Body of pancreas (tissue), 4 donors: ENCODE measurements around the gene CCND3. TPM values are rescaled to one million over a fixed set of nuclear protein-coding genes. Genes with fewer than 3 reads are reported as not detected.

ENCODE experiments used
- ATAC-seq: fragments of 150-250 bp; one replicate; pipeline ENCODE4 v1.9.1; 2016
- DNase-seq, 4 donors: peaks; one replicate each; pipeline ENCODE4 v3.0.0-alpha.2; 2019
- H3K27ac ChIP-seq, 4 donors: fragments of 200-600 bp; sonication (generic); 1 replicate in 3 of 4; 2 replicates in 1 of 4; pipeline versions ENCODE4 v1.5.1 to v1.6.1; 2016 to 2019; ENCODE audit warnings: mild to moderate bottlenecking in 1 of 4, mixed read lengths in 1 of 4, moderate library complexity in 1 of 4
- H3K27me3 ChIP-seq, 2 donors: fragments of 200-600 bp; sonication (generic); one replicate each; pipeline ENCODE4 v1.6.0; 2016; ENCODE audit warnings: mild to moderate bottlenecking in 1 of 2
- H3K36me3 ChIP-seq, 2 donors: fragments of 200-600 bp; sonication (generic); replicated peaks in 1 of 2; 2 replicates each; pipeline ENCODE4 v1.5.1; 2016; ENCODE audit warnings: low read depth in 2 of 2; ENCODE audit not compliant: insufficient read depth in 1 of 2
- H3K4me1 ChIP-seq: fragments of 200-600 bp; sonication (generic); one replicate; pipeline ENCODE4 v1.6.0; 2016
- H3K4me3 ChIP-seq, 2 donors: fragments of 200-600 bp; sonication (generic); 1 replicate in 1 of 2; 2 replicates in 1 of 2; pipeline ENCODE4 v1.5.1; 2016 to 2019
- H3K9me3 ChIP-seq, 3 donors: fragments of 200-600 bp; sonication (generic); 1 replicate in 2 of 3; 2 replicates in 1 of 3; pipeline ENCODE4 v1.5.1; 2016
- POLR2A ChIP-seq, 3 donors: fragments of 450-650 bp; IDR thresholded peaks; one replicate each; pipeline ENCODE4 v1.6.1; 2016; ENCODE audit warnings: antibody characterized with exemption in 3 of 3, mild to moderate bottlenecking in 2 of 3
- WGBS, 2 donors: methylation state at CpG; one replicate each; pipeline ENCODE4 v1.1.5; 2017; 5-methylcytosine and 5-hydroxymethylcytosine counted together
- intact Hi-C: fragments of 100-400 bp; cut with DNase I; formaldehyde crosslinking; loops from one replicate; pipeline ENCODE4 v1.15.1; 2023
- total RNA-seq, 2 donors: library from RNA; depleted of rRNA; stranded (reverse); fragments of >200 nt; gene quantifications; one replicate each; pipeline ENCODE4 v1.1.0, GENCODE V29; 2016
- TF ChIP-seq, protein P1 (sequence below), 7 experiments: fragments of 450-650 bp in 4 of 7; fragments of 200-600 bp in 3 of 7; sonication (generic) in 3 of 7; IDR thresholded peaks; one replicate each; pipeline ENCODE4 v1.5.1; 2016 to 2019; ENCODE audit warnings: antibody characterized with exemption in 7 of 7

Gene CCND3
- total RNA-seq, 2 donors from 2014 or later, result 73.2 to 91.0 TPM

DNA sequence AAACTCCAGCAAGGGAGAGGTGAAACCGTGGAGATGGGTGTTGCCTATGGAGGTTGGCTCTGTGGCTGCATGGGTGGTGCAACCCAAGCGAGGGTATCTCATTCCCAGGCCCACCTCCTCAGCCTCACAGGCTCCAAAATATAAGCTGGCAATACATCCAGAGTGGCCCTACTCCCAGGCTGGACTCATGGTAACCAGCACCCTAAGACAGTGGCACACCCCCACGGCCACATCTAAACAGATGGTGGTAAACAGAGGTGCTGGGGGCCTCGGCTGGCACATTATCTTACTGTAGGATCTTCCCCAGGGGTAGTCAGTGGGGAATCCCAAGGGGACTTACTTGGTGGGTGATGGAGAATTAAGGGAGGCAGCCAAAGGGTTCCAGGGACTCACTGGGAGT is 33.7 kb upstream of the CCND3 start:
- intact Hi-C loops, result no loop called here
- no peak for DNase-seq
- H3K27me3 ChIP-seq, result no peaks in the 10 kb centered on the region
- no peak overlapping the region for H3K27ac ChIP-seq
- 81 to 83% methylated on average over 3 to 4 of the region's 4 CpGs for WGBS, 2 donors
- no peak for TF ChIP-seq POLR2A (IDR thresholded peaks at IDR 0.05)
- TF ChIP-seq, protein P1, sequence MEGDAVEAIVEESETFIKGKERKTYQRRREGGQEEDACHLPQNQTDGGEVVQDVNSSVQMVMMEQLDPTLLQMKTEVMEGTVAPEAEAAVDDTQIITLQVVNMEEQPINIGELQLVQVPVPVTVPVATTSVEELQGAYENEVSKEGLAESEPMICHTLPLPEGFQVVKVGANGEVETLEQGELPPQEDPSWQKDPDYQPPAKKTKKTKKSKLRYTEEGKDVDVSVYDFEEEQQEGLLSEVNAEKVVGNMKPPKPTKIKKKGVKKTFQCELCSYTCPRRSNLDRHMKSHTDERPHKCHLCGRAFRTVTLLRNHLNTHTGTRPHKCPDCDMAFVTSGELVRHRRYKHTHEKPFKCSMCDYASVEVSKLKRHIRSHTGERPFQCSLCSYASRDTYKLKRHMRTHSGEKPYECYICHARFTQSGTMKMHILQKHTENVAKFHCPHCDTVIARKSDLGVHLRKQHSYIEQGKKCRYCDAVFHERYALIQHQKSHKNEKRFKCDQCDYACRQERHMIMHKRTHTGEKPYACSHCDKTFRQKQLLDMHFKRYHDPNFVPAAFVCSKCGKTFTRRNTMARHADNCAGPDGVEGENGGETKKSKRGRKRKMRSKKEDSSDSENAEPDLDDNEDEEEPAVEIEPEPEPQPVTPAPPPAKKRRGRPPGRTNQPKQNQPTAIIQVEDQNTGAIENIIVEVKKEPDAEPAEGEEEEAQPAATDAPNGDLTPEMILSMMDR (IDR thresholded peaks at IDR 0.05), result no peak
- H3K4me3 ChIP-seq, result no peak overlapping the region
- H3K36me3 ChIP-seq, result no peaks in the 10 kb centered on the region
- no peaks in the 10 kb centered on the region for H3K9me3 ChIP-seq
- ATAC-seq, result no peak
- H3K4me1 ChIP-seq, result no peaks in the 10 kb centered on the region

DNA sequence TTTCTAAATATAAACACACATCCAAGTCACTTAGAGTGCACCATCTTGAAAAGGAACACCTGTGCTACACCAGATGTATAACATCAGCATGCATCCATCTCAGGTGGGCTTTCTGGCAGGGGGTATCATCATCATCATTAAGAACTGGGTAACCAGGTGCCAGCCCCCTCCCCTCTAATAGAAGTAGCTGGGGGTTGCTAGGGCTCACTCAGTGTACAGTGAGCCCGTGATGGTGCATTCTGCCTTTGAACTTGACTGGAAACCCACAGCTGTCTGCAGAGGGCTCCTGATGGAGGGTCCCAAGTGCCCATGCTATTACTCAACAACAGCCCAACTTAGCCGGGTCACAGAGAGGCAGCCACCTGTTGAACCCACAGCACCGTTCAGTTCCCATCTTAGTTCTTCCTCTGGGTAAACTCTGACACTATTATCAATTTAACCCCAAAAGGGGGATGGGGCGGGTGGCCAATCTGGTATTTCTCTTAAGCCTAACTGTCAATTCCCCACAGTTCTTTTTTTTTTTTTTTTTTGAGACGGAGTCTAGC is 32.7 kb upstream of the CCND3 start:
- intact Hi-C loops, result no loop called here
- ATAC-seq (no peak), DNase-seq (no peak)
- H3K27me3 ChIP-seq, result no peaks in the 10 kb centered on the region
- no peak for TF ChIP-seq POLR2A (IDR thresholded peaks at IDR 0.05)
- TF ChIP-seq, protein P1 (IDR thresholded peaks at IDR 0.05), result no peak
- H3K4me3 ChIP-seq, result no peak overlapping the region
- WGBS, 2 donors, result 89 to 95% methylated on average over 5 of the region's 5 CpGs
- H3K36me3 ChIP-seq, result no peaks in the 10 kb centered on the region
- no peak overlapping the region for H3K27ac ChIP-seq
- H3K9me3 ChIP-seq, result no peaks in the 10 kb centered on the region
- H3K4me1 ChIP-seq, result no peaks in the 10 kb centered on the region

DNA sequence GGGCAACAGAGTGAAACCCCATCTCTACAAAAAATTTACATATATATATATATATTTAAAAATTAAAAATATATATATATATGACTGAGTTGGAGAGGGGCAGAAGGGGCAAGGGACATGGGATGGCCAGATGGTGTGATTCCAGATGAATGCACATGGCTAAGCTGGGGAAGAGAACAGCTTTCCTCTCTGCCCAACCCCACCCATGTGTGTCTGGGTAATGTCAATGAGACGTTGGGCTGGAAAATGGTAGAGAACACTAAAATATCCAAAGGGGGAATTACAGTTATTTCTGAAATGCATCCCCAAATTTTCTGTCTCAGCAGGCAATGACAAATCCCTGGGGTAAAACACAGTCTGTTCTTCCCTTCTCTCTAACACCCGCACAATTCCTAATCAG is 31.2 kb upstream of the CCND3 start:
- WGBS, 2 donors, result 77 to 78% methylated on average over 2 of the region's 2 CpGs
- TF ChIP-seq POLR2A (IDR thresholded peaks at IDR 0.05), result no peak
- TF ChIP-seq, protein P1 (IDR thresholded peaks at IDR 0.05), result no peak
- Histone ChIP-seq H3K4me1 (no peaks in the 10 kb centered on the region), H3K4me3 (no peak overlapping the region), H3K27ac (no peak overlapping the region), H3K9me3 (no peaks in the 10 kb centered on the region), H3K27me3 (no peaks in the 10 kb centered on the region), H3K36me3 (no peaks in the 10 kb centered on the region)
- no peak for ATAC-seq
- DNase-seq, result no peak
- intact Hi-C loops, result no loop called here

DNA sequence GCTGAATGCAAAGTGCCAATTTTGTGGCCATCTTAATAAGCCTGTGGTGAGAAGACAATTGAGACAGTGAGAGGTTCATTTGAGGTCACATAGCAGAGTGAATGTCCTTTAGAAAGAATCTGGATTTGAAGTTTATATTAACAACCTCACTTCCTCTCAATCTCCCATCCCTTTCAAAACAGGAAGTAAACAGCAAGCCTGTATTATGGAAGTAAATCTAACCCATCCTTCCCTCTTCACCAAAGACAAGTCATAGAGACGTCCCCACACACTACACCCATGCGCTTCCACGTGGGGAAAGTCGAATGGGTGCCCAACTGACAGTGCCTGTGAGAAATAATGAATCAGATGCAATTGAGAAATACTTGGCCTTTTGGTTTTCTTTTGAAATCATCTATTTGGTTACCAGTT is 28.8 kb upstream of the CCND3 start:
- intact Hi-C loops, result no loop called here
- 63 to 65% methylated on average over 4 of the region's 4 CpGs for WGBS, 2 donors
- Histone ChIP-seq H3K27ac (no peak overlapping the region), H3K36me3 (no peaks in the 10 kb centered on the region), H3K9me3 (no peaks in the 10 kb centered on the region), H3K4me3 (no peak overlapping the region), H3K4me1 (no peaks in the 10 kb centered on the region), H3K27me3 (no peaks in the 10 kb centered on the region)
- TF ChIP-seq POLR2A (IDR thresholded peaks at IDR 0.05), result no peak
- TF ChIP-seq, protein P1 (IDR thresholded peaks at IDR 0.05), result no peak
- DNase-seq, result peak in 2 of 4 donors; percentile 8 to 45
- ATAC-seq, result no peak
